ENCODE results near the gene ANKMY2.
"Not testable (repeated sequence)": the region's sequence is repeated elsewhere in the genome, so short reads cannot be mapped to it uniquely, and the experiment has no call there.

ANKMY2 gene

DNA sequence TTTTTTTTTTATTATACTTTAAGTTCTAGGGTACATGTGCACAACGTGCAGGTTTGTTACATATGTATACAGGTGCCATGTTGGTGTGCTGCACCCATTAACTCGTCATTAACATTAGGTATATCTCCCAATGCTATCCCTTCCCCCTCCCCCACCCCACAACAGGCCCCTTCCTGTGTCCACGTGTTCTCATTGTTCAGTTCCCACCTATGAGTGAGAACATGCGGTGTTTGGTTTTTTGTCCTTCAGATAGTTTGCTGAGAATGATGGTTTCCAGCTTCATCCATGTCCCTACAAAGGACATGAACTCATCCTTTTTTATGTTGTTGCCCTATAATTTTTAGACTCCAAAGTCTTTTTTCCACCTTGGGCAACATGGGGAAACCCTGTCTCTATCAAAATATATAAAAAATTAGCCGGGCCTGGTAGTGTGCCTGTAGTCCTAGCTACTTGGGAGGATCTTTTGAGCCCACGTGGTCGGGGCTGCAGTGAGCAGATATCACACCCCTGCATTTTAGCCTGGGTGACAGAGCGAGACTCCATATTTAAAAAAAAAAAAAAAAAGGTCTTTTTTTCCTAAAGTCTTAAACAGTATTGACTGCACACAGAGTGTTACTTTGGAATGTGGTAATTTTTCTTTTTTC lies 14.4 kb upstream of the ANKMY2 start:
- not testable (repeated sequence) for DNase-seq (ENCODE audit: low spot score)

DNA sequence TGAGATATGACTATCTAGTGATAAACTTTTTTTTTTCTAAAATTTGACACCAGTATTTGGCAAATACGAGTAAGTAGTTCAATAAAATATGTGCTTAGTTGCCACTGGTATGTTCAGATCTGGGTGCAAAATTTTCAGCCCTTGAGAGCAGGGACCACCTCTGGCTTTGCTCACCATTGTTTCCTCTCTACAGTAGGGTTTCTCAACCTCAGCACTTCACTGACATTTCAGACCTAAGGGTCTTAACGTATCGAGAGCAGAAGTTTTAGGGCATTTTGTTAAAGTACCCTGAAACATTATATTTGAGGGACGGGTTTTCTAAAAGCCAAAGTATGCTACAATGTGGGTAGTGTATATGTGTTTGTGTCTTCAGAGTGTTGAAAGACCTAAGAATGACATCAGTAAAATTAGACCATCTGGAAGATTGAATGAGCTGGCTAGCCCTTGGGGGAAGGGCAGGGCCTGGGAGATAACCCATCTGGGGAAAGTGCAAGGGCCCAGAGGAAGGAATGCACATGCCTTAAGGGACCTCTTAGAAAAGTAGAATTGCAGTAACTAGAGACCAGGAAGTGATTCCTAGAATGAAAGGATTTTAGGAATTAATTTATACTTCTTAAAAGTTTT lies 12.2 kb upstream of the ANKMY2 start:
- peak; percentile 62 for DNase-seq (ENCODE audit: low spot score)

- no peak for DNase-seq (ENCODE audit: low spot score)
Measured at GRCh38 chr7:16656141-16656540, 10.6 kb upstream of the ANKMY2 start.

GRCh38 chr7:16655394-16655793 lies 9.8 kb upstream of the ANKMY2 start:
- no peak for DNase-seq (ENCODE audit: low spot score)

- DNase-seq (ENCODE audit: low spot score): no peak
Measured at GRCh38 chr7:16652888-16653287, 7.3 kb upstream of the ANKMY2 start.

DNA sequence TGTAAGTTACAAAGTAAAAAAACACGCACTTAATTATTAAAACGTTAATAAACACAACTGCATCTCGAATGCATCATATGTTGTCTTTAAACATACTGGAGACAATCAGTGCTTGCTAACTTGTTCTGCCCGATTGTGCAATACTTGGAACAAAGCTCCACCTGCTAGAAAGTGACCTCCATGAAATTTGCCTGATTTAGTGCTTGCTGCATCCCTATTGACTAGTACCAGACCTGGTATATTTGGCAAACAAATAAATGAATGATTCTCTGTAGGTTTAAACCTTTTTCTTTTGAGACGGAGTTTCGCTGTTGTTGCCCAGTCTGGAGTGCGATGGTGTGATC lies 6.7 kb upstream of the ANKMY2 start:
- no peak for DNase-seq (ENCODE audit: low spot score)

- no peak for DNase-seq (ENCODE audit: low spot score)
Measured at GRCh38 chr7:16651396-16652239, 6.1 kb upstream of the ANKMY2 start.

DNA sequence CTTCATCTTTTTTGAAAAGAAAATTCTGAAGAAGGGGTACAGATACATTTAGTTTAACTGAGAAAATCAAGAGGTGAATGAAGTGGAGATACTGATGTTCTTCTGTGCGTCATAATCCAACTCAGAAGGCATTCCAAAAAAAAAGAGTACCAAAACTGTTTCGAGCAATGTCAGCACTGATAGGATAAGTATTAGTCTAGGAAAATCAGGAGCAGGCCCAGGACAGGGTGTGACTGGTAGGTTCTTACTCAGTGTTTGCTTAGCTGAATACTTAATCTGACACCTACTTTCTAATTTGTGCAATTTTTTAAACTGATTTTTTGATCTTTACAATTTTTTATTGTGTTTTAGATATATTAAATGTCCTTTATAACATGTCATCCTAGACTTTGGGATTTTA lies 4.7 kb upstream of the ANKMY2 start:
- no peak for DNase-seq (ENCODE audit: low spot score)

DNA sequence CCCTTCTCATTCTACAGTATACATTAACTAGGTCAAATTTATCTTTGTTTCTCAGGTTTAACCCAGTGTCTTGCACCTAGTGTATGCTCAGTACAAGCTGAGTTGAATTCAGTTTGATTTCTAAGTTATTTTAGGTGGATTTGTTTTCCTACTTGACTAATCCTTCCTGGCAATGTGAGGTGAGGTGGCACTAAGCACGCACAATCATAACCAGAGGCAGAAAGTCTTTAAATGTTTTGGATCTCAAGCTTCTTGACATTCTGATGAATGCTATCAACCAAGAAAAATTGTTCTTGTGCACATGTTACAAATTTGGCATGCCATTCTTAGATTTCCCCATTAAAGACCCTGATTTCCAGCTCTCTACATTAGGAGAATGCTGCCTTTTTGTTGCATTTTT lies 3.6 kb upstream of the ANKMY2 start:
- DNase-seq (ENCODE audit: low spot score): peak; percentile 34

GRCh38 chr7:16648551-16648950 lies 3.0 kb upstream of the ANKMY2 start:
- no peak for DNase-seq (ENCODE audit: low spot score)

- no peak for DNase-seq (ENCODE audit: low spot score)
Measured at GRCh38 chr7:16647435-16647960, 1.9 kb upstream of the ANKMY2 start.

DNA sequence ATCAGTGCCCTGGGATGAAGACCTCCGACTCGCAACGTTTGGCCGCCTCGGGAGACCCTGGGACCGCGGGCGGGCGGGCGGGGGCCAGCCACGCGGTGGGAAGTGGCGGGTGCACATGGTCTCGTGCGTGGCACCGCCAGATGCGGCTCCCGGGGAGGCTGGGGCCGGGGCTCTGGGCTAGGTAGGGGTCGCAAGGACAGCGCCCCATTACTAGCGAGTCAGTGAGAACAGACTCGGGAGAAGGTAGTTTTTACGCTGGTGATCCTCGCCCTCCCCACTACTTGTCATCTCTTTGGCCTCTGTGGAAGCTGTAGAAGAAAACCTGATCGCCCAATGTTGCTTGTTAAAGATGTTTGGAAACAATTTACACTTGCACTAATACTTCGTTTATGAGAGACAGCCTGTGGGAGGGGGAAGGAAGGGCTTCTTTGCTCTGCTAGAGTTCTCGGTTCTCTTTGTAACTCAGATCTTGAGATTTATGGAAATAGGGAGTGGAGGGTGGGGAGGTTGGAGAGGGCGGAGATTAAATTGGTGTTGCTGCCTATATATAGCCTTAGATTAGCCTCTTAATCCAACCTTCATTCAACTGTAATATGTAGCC lies 1.0 kb upstream of the ANKMY2 start:
- peak; percentile 24 for DNase-seq (ENCODE audit: low spot score)

DNA sequence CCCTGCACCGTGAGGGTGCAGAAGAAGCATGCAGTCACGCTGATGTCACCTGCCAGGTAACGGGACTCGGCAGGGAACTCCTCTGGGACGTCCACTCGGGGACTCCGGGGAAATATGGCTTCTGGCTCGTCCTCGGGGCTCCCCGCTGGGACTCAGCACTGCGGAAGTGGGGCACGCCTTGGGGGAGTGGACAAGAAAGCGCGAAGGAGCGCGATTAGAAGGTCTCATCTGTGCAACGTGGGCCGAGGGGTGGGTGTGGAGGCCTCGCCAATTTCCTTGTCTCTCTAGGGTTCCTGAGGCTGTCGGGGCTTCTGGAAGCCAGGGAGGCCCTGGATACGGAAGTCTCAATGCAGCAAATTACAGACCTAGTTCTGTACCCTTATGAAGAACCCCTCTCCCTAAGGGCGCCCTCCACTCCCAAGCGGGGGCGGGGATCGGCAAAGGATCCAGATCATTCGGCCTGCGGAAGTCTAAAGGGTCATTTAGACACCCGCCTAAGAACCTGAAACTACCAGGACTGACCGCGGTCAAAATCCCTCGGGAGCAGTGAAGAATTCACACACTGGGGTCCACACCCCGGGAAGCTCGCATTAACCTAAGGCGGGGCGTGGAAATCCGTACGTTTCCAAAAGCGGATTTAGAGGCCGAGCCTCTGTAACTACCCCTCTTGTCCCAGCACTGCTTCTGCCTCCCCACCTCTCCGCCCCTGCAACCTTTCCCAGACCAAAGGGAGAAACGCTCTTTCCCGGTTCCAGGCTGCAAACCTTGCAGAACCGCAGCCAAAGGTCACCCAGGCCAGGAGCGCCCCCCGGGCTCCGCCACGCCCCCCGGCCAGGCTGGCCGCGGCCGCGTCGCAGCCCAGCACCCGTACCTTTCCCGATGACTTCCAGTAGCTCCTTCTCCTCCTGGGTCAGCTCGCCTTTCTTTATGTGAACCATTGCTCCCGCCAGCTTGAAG lies 640 bp downstream of the ANKMY2 start:
- DNase-seq (ENCODE audit: low spot score): peak; percentile 60

DNA sequence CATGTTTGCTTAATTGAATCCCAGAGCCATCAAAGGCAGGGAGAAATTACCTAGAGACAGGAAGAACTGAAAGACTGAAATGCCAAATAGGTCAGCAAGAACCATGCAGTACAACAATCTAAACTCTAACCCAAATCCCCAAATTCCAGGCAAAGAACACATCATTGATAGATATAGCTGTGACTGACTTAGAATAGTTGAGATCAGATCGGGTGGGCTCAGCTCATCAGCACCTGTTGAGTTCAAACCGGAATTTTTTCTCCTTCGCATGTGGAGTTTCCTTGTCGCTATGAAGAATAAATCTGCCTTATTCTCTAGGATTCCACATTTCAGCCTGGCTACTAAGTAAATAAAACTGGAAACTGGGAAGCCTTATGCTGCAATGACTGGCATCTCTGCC lies 1.4 kb downstream of the ANKMY2 start:
- no peak for DNase-seq (ENCODE audit: low spot score)

GRCh38 chr7:16638282-16639280 lies 7.0 kb downstream of the ANKMY2 start:
- no peak for DNase-seq (ENCODE audit: low spot score)

DNA sequence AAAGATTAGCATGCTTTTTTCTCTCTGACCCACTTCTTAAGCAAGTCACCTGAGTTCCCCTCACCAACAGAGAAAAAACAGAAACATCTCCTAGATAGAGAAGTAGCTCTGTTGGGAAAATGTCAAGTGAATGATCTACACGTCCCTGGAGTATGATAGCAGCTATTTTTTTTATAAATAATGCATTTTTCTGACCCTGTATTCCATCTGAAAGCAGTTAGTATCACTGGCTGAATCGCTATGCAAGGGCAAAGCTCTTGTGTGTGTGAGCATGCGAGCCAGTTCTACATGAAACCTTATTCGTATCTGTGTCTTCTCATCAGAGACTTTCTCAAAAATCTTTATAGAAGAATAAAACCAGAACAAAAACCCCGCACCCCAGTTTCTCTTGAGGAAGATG lies 8.2 kb downstream of the ANKMY2 start:
- DNase-seq (ENCODE audit: low spot score): no peak

DNA sequence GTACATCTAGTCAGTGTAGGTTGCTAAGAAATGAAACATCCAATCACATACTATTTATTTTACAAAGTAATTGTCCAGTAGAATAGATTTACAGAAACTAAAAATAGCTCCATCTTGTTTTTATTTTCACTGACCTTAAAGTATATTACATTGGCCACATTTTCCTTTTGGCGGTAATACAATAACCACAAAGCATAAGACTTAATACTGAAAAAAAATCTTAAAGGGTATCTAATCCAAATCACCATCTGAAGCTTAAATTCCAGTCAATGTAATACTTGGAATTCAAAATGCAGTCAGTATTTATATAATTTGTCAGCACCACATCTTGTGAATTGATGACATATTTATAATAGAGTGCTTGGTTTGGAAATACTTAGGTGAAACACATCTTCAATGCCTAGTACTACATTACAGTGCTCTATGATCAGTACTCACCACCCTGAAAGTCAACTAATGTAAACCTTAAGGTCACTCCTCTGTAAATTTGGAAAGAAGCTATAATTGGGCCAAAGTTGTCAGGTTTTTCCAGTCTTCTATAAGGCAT lies 8.9 kb downstream of the ANKMY2 start:
- DNase-seq (ENCODE audit: low spot score): no peak

DNA sequence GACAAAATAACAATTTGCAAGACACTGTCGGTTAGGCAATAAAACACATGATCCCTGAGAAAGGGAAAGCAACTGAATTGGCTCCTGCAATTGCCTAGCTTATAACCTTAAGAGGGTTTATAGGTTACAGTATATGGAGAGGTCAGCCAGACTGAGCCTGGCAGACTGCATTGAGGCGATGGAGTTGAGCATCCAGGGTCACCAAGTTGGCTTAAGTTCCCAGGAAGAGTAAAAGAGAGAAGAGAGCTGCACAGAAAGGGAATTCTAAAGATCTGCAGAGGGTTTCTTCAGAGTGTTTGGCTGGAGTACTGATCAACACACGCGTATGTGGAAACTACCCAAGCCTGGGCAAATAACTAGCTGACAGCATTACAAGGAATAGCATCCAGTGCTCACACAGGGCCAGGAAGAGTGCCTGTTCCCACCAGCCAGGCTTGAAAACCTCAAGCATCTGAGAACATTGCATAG lies 11.2 kb downstream of the ANKMY2 start:
- no peak for DNase-seq (ENCODE audit: low spot score)

GRCh38 chr7:16630654-16631053 lies 14.9 kb downstream of the ANKMY2 start:
- no peak for DNase-seq (ENCODE audit: low spot score)

DNA sequence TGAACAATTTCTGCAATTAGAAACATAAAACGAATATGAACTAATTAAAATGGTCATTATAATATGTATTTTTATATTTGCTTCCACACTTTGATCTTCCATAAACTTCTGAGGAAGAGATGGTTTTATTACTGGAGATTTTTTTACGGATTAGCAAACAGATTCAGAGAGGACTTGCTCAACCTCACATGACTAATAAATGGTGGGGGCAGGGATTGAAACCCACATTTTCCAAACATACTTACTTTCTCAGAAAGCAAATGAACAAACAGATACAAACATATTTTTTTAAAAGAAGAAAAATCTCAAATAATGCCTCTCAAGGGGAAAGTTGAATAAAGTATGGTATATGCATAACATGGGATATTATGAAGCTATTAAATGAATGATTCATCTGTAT lies 18.3 kb downstream of the ANKMY2 start:
- DNase-seq (ENCODE audit: low spot score): no peak

Measured in kidney tubule cell (primary cell).